ENCODE data around the gene MOB1A. TPM values are rescaled to one million over a fixed set of nuclear protein-coding genes. Genes with fewer than 3 reads are reported as not detected.
"Not testable (repeated sequence)": the region's sequence is repeated elsewhere in the genome, so short reads cannot be mapped to it uniquely, and the experiment has no call there.

MOB1A gene
- 136 TPM for polyA plus RNA-seq (2012; ENCODE audit: missing spikeins)

DNA sequence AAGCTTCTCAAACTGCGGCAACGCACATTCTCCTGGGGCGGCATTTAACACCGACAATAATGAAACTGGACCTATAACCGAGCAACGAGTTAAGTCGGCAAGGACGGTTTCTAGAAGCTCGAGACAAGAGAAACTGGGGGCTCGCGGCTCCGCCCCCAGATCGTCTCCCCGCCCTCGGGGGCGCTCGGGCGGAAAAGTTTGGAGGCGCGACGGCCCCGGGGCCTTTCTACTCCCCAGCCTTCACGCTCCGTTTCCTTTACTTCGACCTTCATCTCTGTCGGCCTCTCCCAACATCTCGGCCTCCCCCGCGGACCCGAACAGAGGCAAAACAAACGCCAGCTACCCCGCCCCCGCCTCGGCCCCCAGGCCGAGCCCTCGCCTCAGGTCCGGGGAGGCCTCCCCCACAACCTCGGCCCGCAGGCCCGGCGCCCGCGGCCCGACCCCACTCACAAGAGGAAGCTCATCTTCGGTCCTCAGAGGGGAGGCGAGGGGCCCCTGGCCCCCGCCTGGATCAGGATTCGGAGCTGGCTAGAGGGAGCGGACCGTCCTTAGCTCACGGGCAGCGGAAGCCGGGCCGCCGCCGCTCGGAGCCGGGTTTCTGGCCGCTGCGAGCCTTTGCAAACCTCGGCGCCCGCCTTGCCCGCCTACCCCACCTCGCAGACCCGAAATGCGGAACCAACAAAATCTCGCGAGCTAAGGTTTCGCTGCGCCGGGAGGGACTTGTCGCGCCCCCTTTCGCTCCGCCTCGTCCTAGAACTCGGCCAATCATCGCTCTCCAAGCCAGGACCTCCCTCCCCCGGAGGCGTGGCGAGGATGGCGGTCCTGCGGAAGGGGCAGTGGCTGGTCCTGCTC is at the start of gene MOB1A:
Gene MOB1A, minus strand, starts transcription at position 669 of the 852 bp plus-strand sequence. Its CDS starts 205 bp downstream, at position 464.
- DNase-seq (ENCODE audit: insufficient read length) = peak; percentile 71
- peak; percentile 98 for FAIRE-seq
- peak; percentile 93 for TF ChIP-seq POLR2A (IDR thresholded peaks at IDR 0.05; ENCODE audit: low read depth, low read length)
- TF ChIP-seq POLR2AphosphoS5 (IDR thresholded peaks at IDR 0.05; ENCODE audit: low read depth, low read length) = peak; percentile 92
- TF ChIP-seq TAF1 (IDR thresholded peaks at IDR 0.05; ENCODE audit: borderline replicate concordance, low read depth, low read length) = peak; percentile 85

DNA sequence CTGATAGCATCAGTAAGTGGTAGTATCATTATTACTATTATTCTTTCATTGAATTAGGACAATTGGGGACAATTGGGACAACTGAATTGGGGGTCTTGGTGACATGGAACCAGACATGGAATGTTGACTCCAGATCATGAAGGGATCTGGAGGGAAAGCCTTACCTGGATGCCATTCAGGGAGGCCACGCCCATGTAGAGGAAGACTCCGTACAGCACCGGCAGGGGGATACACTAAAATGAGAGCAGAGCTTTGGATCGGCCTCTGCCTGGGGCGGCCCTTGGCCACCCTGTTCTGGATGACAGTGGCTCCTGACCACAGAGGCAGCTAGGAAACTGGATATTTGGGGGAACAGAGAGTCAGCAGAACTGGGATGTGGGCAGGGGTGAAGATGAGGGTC is 49.0 kb upstream of the MOB1A start:
- DNase-seq (ENCODE audit: insufficient read length) (no peak), FAIRE-seq (no peak)
- no peak for TF ChIP-seq POLR2AphosphoS5 (IDR thresholded peaks at IDR 0.05; ENCODE audit: low read depth, low read length)
- no peak for TF ChIP-seq TAF1 (IDR thresholded peaks at IDR 0.05; ENCODE audit: borderline replicate concordance, low read depth, low read length)
- no peak for TF ChIP-seq POLR2A (IDR thresholded peaks at IDR 0.05; ENCODE audit: low read depth, low read length)

DNA sequence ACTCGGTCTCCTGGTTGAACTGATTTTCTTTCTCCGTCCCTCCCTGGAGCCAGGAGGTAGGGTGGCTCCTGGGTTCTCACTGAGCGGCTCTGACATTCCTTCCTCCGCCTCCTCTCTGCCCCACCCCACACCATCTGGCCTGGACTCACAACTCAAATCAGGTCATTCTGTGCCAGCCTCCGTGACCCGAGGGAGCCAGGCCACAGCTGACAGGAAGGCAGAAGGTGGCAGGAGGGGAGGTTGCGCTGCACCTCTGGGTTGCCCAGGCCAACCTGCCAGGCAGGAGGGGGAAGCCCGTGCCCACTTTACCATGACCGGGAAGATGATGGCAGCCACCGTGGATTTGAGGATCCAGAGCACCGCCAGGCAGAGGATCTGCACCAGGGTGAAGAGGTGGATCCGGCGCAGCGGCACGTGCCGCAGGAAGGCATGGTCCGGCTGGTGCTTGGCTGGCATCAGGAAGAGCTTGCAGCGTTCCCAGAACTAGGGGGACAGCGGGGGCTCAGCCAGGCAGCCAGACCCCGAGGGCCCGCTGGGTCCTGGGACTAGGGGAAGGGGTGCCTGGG is 48.1 kb upstream of the MOB1A start:
- DNase-seq (ENCODE audit: insufficient read length) (no peak), FAIRE-seq (no peak)
- no peak for TF ChIP-seq TAF1 (IDR thresholded peaks at IDR 0.05; ENCODE audit: borderline replicate concordance, low read depth, low read length)

DNA sequence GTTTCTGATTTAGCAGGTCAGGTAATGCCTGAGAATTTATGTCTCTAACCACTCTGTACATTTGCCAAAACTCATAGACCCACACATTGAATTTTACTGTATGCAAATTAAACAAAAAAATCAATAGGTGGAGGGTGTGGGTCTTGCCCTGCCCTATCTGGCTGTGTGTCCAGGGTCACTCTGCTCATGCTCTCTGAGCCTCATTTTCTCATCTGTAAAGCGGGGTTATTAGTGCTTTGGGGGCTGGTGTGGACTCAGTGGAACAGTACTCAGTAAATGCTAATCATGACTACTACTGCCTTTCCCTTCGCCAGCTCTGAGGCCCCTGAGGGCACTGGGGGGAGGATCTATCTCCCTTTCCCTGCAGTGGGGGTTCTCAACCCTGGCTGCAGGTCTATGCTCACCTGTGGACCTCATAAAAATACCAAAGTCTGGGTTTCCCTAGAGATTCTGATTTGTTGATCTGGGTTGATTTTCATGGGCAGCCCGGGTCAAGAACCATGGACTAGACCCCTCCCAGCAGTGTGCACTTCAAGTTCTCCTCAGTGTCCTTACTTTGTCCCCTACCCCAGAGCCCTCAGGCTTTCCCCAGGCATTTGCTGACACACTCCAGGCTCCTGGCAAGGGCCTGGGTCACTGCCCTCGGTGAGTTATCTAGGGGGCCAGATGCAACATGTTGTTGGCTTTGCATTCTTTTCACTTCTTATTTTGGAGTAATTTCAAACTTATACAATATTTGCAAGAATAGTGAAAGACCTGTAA is 47.2 kb upstream of the MOB1A start:
- FAIRE-seq = no peak
- DNase-seq (ENCODE audit: insufficient read length) = no peak
- TF ChIP-seq TAF1 (IDR thresholded peaks at IDR 0.05; ENCODE audit: borderline replicate concordance, low read depth, low read length) (no peak), POLR2A (IDR thresholded peaks at IDR 0.05; ENCODE audit: low read depth, low read length) (no peak), POLR2AphosphoS5 (IDR thresholded peaks at IDR 0.05; ENCODE audit: low read depth, low read length) (no peak)

DNA sequence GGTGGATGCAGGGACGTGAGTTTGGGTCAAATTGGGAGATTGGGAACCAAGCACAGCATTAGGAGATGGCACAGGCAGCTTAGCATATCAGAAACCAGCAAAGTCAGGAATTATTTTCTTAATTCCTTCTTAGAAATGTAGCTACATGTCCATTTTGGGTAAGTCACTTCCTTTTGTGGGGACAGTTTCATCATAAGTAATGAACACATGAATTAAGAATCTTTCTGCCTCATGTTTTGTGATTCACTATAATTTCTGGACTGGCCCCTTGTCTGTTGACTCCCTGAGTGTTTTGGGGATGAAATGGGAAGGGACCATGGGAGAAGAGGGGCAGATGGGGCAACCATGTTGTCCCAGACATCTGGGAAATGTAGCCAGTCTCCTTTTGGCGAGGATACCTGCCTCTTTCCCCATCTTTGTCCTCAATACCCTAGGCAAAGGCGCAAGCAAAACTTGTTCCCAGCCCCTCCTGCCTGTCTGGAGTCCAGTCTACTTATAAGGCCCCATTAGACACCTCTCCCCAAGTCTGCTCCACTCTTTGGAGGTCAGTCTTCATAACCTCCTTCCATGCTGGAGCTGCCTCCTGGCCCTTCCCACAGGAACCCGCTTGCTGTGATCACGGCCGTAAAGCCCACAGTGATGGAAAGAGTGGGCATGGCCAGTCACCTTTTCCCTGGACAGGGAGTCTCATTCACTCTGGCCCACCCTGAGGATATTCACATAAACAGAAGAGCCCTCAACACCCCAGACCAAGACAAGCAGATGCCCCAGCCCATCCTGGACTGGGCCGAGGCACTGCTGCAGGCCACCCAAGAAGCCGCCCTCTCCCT is 45.5 kb upstream of the MOB1A start:
- no peak for TF ChIP-seq TAF1 (IDR thresholded peaks at IDR 0.05; ENCODE audit: borderline replicate concordance, low read depth, low read length)
- TF ChIP-seq POLR2A (IDR thresholded peaks at IDR 0.05; ENCODE audit: low read depth, low read length) = no peak
- no peak for TF ChIP-seq POLR2AphosphoS5 (IDR thresholded peaks at IDR 0.05; ENCODE audit: low read depth, low read length)
- DNase-seq (ENCODE audit: insufficient read length) = no peak
- no peak for FAIRE-seq

DNA sequence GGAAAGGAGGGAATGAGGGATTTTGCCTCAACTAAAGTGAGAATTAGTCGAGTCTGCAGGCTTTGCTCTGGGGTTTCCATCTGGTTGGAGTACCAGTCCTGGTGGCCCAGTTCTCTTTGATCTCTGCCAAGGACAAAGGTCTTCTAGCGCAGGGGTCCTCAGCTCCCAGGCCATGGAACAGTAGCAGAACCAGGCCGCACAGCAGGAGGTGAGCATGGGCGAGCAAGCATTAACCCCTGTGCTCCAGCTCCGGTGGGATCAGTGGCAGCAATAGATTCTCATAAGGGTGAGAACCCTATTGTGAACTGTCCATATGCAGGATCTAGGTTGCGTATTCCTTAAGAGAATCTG is 43.6 kb upstream of the MOB1A start:
- FAIRE-seq (no peak), DNase-seq (ENCODE audit: insufficient read length) (no peak)
- no peak for TF ChIP-seq POLR2AphosphoS5 (IDR thresholded peaks at IDR 0.05; ENCODE audit: low read depth, low read length)
- TF ChIP-seq POLR2A (IDR thresholded peaks at IDR 0.05; ENCODE audit: low read depth, low read length) = no peak
- no peak for TF ChIP-seq TAF1 (IDR thresholded peaks at IDR 0.05; ENCODE audit: borderline replicate concordance, low read depth, low read length)

DNA sequence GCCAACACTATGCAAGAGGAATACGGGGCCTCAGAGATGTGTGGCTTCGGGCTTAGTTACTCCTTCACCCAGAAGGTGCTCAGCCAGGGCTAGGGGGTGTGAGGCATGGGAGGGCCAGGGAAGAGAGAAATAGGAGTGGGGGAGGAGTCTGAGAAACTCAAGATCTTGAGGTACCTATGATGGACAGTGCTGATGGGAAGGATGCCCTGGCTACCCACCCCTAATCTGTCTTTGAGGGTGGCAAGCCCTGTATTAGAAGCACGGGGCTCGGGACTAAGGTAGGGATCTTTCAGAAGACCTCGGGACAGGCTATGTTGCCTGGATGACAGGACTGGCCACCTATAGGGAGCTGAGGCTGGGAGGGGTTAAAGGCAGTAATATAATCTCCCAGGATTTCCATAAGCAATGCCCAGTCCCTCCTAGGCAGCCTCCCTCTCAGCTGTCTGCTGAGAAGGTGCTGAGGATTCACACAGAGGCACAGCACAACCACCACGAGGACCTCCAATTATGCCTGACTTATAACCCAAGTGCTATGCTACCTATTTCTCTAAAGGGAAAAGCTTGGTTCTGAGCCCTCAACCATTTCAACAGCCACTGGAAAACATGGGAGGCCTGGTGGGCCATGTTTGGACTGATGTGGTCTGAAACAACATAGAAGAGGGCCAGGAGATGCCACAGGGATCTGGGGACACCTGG is 43.1 kb upstream of the MOB1A start:
- DNase-seq (ENCODE audit: insufficient read length) = no peak
- no peak for FAIRE-seq
- TF ChIP-seq POLR2A (IDR thresholded peaks at IDR 0.05; ENCODE audit: low read depth, low read length) (no peak), POLR2AphosphoS5 (IDR thresholded peaks at IDR 0.05; ENCODE audit: low read depth, low read length) (no peak), TAF1 (IDR thresholded peaks at IDR 0.05; ENCODE audit: borderline replicate concordance, low read depth, low read length) (no peak)

DNA sequence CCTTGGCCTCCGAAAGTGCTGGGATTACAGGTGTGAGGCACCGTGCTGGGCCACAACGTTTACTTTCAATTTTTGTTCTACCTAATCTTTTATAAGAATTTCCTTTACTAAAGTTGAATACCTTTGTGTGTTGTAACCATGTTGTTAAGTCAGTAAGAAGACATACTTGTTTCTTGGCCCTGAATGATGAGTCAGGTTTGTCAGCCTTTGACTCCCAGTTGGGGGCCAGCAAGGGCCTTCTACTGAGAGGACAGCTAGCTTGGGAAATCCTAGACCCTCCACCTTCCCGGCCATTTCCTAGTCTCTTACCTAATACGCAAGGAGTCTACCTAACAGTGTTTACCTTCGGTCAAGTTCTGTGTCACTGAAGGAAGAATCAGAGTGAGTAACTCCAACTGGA is 42.4 kb upstream of the MOB1A start:
- TF ChIP-seq POLR2A (IDR thresholded peaks at IDR 0.05; ENCODE audit: low read depth, low read length) (no peak), TAF1 (IDR thresholded peaks at IDR 0.05; ENCODE audit: borderline replicate concordance, low read depth, low read length) (no peak), POLR2AphosphoS5 (IDR thresholded peaks at IDR 0.05; ENCODE audit: low read depth, low read length) (no peak)
- FAIRE-seq = no peak
- no peak for DNase-seq (ENCODE audit: insufficient read length)

DNA sequence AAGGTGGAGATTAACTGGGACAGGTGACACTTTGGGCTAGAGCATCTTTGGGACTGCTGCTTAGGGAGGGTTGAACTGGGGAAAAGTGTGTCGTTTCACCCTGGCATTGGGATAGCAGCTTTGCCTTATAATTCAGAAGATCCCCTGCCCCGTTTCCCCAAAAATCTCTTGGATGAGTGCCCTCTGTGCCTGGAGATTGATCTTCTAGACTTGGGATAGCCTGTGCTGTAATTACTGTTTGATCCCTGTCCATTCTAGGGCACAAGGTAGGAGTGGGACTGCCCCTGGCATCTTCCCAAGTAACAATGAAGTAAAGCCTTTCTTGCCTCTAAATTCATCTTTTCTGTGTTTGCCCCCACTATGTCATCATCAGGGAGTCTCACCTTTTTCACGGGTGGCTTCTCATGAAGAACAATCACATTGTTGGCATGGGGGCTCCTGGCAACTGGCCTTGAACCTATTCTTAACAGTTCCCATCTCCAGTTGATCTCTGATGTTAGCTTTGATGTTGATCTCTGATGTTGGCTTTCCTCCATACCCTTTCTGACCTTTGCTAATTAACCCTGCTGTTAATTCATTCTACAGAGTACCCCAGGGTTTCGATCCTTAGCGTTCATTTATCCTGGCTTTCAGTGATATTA is 41.3 kb upstream of the MOB1A start:
- DNase-seq (ENCODE audit: insufficient read length) (no peak), FAIRE-seq (no peak)
- TF ChIP-seq POLR2A (IDR thresholded peaks at IDR 0.05; ENCODE audit: low read depth, low read length) (peak; percentile 42), TAF1 (IDR thresholded peaks at IDR 0.05; ENCODE audit: borderline replicate concordance, low read depth, low read length) (no peak), POLR2AphosphoS5 (IDR thresholded peaks at IDR 0.05; ENCODE audit: low read depth, low read length) (peak; percentile 16; the same call in 1 of the 2 replicates)

DNA sequence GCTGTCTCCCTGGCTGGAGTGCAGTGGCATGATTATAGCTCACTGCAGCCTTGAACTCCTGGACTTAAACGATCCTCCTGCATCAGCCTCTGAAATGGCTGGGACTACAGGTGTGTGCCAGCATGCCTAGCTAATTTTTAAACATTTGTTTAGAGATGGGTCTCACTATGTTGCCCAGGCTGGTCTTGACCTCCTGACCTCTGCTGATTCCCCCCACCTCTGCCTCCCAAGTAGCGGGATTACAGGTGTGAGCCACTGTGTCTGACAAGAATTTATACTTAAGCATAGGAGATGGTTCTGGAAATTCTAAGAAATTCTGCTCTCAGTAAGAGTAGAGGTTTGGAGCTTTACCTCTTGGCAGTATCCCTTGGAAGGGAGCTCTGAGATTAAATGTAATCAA is 38.0 kb upstream of the MOB1A start:
- TF ChIP-seq POLR2AphosphoS5 (IDR thresholded peaks at IDR 0.05; ENCODE audit: low read depth, low read length) (no peak), TAF1 (IDR thresholded peaks at IDR 0.05; ENCODE audit: borderline replicate concordance, low read depth, low read length) (no peak), POLR2A (IDR thresholded peaks at IDR 0.05; ENCODE audit: low read depth, low read length) (no peak; the same call in 1 of the 2 replicates)
- DNase-seq (ENCODE audit: insufficient read length) (no peak), FAIRE-seq (no peak)

DNA sequence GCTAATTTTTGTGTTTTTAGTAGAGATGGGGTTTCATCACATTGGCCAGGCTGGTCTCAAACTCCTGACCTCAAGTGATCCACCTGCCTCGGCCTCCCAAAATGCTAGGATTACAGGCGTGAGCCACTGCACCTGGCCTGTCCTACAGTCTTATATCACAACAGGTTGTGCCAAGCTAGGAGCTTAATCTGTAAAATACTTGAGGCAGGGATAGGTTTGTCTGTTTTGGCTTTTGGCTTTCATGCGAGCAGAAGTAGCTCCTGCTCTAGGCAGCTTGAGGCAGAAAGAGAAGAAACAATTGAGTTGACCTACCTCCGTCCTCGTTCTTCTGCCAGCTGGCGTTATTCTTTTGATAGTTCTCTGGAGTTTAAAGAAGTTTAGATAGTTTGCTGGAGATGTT is 37.1 kb upstream of the MOB1A start:
- not testable (repeated sequence) for DNase-seq (ENCODE audit: insufficient read length); FAIRE-seq

Measured in GM12892 (cell line).